Raji (cell line): ENCODE data around the gene DUSP2.

ENCODE experiments used
- POLR2A ChIP-seq: IDR thresholded peaks from 2 replicates; pipeline ENCODE4 v1.6.1; 2011; ENCODE audit warnings: low read depth, low read length, control low read depth; ENCODE audit not compliant: insufficient read depth

DUSP2 gene

DNA sequence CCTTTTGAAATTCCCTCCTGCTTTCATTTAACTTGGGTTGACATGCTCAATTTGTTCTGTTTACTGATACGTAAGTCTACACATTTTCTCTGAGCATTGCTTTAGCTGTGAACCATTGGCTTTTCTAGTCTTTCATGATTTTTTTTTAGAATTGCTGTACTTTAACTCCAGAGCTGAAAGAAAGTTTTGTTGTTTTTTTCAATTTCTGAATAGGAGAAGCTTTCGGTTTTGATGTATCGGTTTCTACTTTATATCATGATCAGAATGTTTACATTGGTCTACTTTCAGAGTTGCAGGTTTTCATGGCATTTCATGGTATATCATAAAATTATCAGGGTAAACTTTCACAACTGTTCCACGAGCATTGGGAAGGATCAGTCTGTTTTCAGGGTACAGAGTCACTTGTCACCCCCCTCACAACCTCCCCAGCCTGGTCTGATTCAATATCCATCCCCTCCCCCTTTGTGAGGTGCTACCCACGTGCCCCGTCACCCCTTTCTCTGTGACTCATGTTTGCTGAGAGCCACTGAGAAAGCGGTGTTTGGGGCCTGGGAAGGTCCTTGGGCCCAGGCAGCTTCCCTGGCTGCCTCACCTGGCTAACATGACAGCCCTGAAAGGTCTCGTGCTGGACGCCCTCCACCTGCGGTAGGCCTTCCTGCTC is 14.0 kb downstream of the DUSP2 start:
- TF ChIP-seq POLR2A: no peak

GRCh38 chr2:96130483-96130882 is 14.8 kb downstream of the DUSP2 start:
- TF ChIP-seq POLR2A: no peak

GRCh38 chr2:96129528-96130120 is 15.6 kb downstream of the DUSP2 start:
- no peak for TF ChIP-seq POLR2A

DNA sequence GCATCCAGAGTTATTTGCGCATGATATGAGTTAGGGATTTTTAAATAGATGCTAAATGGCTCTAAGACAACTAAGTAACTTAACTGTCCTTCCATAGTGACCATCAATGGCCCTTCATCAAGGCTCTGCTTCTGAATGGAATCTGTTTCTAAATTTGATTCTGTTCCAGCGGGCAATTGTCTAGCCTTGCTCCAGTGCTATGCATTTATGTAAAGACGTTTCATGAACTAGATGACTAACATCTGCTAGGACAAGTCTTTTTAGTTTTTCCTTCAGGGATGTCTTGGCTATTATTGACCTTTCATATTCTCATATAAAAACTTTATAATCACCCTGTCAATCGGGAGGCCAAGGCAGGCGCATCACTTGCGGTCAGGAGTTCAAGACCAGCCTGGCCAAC is 16.8 kb downstream of the DUSP2 start:
- TF ChIP-seq POLR2A: no peak

GRCh38 chr2:96124406-96125265 is 20.6 kb downstream of the DUSP2 start:
- no peak for TF ChIP-seq POLR2A

DNA sequence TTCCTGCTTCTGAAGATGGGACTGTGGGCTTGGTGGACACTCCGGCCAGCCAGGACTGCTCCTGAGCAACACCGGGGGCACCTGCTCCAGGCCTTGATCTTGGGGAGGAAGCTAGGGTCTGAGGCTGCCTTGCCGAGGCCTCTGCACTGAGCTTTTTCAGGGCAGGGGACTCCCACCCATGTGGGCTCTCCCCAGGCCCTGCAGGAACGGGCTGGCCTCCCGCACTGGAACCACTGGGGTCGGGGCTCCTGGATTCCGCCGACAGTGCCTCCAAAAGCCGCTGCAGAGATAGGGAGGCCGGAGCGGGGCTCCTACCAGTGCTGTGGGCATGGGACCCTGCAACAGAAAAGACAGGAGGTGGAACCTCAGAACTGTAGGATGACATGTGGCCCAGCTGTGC is 21.3 kb downstream of the DUSP2 start:
- no peak for TF ChIP-seq POLR2A

- no peak for TF ChIP-seq POLR2A
These were observed 21.9 kb downstream of the DUSP2 start for GRCh38 chr2:96123290-96123689.

GRCh38 chr2:96122391-96122790 is 22.8 kb downstream of the DUSP2 start:
- no peak for TF ChIP-seq POLR2A

DNA sequence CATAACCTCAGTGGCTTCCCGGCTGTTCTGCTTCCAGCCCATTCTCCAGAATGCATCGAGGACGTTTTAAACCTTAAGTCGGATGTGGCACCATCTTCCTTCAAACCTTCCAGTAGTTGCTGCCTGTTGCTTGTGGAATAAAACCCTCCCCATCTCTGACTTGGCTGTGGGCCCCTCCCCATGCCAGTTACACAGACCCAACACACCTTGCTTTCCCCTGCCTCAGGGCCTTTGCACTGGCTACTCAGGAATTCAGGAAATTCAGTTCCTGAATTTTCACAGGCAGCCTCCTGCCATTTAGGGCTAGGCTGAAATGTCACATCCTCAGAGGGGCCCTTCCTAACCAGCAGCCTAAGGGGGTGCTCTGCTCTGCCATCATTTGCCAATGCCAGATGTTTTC is 23.8 kb downstream of the DUSP2 start:
- TF ChIP-seq POLR2A: no peak

DNA sequence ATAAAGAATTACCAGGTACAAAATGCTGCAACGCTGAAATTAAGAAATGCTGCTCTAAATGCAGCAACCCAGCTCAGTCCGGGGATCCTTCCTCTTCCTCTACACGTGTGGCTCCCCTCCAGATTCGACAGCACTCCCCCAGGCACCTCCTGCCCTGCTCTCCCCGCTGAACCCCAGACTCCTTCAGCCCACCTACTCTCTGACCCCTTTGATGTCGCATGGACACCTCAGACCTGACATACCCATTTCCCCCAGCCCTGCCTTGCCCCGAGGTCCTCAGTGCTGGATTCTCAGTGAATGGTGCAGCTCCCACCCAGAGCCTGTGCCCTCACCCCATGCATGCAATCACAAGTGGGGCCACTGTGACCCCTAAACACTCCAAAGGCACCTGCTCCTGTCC is 24.2 kb downstream of the DUSP2 start:
- TF ChIP-seq POLR2A: no peak

GRCh38 chr2:96120091-96120720 is 25.0 kb downstream of the DUSP2 start:
- no peak for TF ChIP-seq POLR2A

DNA sequence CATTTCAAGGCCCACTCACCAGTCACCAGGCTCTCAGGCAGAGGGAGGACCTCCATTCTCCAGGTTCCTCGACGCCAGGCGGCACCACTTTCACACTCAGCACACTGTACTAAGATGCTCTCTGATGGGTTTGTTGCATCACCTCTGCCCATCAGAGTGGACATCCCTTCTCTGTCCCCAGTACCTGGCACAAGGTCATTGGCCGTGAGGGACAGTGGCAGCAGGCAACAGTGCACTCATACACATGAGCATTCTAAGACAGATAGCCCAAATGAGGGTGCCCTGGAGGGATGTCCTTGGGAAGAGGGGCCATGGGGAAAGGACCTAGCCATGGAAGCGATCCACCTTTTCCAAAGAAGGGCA is 25.9 kb downstream of the DUSP2 start:
- no peak for TF ChIP-seq POLR2A

DNA sequence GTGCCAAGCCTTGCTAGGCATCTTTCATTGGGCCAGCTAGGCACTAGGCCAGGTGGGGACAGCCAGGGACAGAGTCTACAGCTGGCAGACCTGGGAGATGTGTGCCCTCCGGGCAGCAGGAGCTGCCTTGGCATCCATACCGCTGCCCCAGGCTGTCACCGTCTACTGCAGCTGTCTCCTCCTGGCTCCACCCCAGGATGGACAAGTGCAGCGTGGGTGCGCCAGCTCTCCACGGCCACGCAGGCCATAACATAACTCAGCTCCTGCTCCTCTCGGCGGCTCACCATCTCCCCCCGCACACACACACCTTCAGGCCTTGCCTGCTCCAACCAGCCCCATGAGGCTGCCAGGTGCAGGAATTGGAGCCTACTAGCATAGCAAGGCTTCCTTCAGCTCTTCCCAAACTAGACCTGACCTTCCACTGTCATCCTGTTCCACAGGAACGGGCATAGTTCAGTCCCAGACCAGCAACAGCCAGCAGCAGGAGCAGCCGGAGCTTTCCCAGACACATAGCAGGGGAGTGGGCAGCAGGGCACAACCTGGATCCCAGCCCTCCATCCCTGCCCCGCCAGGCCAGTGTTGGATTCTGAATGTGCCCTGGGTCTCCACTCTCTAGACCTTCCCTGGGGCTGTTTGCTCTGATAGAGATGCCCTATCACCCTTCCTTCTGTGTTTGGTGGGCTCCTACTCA is 26.4 kb downstream of the DUSP2 start:
- no peak for TF ChIP-seq POLR2A

GRCh38 chr2:96117701-96118588 is 27.3 kb downstream of the DUSP2 start:
- TF ChIP-seq POLR2A: no peak
